HG03354 (cell line): ENCODE data around the gene PNCK.
"Not testable (repeated sequence)": the region's sequence is repeated elsewhere in the genome, so short reads cannot be mapped to it uniquely, and the experiment has no call there.

ENCODE experiments used
- ATAC-seq: cut with Tn5 transposase; IDR thresholded peaks from one replicate; pipeline ENCODE4 v1.9.1; 2021; ENCODE audit warnings: mild to moderate bottlenecking; ENCODE audit not compliant: unreplicated experiment, poor library complexity, severe bottlenecking

The PNCK gene

DNA sequence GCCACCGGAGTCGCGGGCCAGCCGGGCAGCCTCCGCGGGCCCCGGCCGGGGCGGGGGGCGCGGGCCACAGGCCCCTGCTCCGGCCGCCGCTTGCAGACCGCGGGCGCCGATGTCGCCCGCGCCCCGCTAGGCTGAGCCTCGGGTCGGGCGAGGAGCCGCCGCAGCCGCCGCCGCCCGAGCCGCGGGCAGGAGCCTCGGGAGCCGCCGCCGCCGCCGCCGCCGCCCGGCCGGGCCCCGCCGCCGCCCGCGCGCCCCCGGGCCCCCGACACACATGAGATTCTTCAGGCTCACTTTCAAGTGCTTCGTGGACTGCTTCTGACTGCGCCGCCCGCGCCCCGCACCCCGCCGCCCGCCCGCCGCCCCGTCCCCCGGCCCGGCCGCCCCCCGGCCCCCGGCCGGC lies 14.5 kb upstream of the PNCK start:
- no peak for ATAC-seq

GRCh38 chrX:153687121-153688039 lies 13.8 kb upstream of the PNCK start, which contains the start of gene SLC6A8:
SLC6A8 (plus strand) TSS chrX:153687926; CDS start chrX:153688575, 649 bp downstream.
- ATAC-seq, result no peak

GRCh38 chrX:153686711-153687110 lies 13.1 kb upstream of the PNCK start:
- ATAC-seq, result no peak

- ATAC-seq, result no peak
Observed at GRCh38 chrX:153685751-153686696, 12.4 kb upstream of the PNCK start.

DNA sequence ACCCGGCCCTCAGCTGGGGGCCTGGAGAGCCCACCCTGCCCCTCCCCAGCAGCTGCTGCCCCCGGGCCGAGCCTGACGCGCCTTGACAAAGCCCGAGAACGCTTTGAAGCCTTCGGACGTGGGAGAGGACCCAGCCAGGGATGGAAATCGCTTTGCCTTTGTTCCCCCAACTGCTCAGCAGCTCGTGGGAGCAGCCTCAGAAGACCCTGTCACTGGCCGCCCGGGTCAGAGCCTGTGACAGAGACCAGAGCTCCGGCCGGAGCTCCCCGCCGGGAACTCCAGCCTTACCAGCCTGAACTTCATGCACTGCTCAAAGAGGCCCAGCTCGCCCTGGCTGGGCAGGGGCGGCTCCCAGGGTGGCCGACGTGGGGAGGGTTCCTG lies 11.5 kb upstream of the PNCK start:
- ATAC-seq, result no peak

DNA sequence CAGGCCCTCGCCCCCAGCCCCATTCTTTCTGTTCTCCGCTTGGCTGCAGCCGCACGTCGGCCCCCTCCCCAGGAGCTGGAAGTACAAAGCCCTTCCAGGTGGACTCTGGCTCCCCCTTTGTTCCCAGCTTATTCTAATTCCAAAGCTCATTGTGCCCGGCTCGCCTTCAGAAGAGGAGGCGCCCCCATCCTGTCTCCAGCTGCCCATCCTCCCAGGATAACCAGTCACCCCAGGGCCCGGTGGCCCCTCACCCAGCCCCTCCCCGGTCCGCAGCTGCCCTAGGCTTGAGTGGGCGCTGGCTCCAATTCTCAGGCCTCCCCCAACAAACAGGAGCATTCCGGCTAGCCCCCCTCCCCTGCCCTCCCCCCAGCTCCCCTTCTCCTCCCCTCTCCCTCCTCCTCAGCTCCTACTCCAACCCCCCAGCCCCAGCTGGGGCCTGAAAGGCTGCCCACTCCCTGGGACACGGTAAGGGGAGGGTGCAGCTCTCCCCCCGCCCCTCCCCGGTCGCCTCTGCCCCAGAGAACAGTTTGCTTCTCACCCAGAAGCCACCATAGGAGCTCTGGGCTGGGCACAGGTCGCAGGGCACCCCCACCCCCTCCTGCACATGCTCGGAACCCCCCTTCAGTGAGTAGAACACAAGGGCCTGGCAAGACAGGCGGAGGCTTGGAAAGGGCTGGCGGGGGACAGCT lies 11.0 kb upstream of the PNCK start:
- no peak for ATAC-seq

GRCh38 chrX:153683486-153683885 lies 9.9 kb upstream of the PNCK start:
- ATAC-seq, result not testable (repeated sequence)

GRCh38 chrX:153681175-153681574 lies 7.6 kb upstream of the PNCK start:
- ATAC-seq, result no peak

- no peak for ATAC-seq
Observed at GRCh38 chrX:153674219-153674851, 722 bp upstream of the PNCK start.

- ATAC-seq, result no peak
Observed at GRCh38 chrX:153672531-153673427, 834 bp downstream of the PNCK start.

DNA sequence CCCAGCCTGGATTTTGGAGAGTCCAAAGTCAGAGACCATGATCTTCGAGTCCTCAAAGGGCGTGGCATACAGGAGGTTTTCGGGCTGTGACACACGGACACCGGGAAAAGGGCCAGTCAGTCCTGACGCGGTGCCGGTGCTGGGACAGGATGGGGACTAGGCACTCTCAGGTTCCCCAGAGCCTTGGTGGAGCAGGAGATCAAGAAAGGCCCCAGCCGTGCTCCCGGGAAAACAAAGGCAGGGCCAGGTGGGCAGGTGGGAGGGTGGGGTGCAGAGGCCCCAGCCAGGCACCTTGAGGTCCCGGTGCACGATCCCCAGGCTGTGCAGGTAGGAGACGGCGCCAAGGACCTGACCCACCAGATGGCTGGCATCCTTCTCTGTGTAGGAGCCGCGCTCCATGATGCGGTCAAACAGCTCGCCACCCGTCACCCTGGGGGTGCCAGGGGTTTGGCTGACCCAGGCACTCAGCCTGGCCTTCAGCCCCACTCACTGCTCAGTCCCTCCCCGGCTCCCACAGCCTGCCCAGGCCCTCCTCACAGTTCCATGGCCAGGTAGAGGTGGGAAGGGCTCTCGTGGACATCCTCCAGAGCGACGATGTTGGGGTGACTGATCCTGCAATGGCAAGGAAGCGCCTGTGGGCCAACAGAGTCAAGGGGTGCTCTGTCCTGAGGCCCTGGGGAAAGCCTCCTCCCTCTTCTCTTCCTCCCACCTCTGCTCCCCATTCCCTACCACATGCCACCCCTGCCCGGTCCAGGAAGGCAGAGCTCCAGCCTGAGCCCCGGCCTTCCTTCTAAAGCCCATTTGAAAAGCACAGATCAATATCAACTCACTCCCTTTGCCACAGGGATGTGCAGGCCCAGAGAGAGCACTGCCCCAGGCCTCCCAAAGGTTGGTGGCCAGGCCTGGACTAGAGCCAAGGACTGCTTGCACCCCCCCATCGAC lies 1.8 kb downstream of the PNCK start:
- no peak for ATAC-seq

GRCh38 chrX:153670748-153671588 lies 2.6 kb downstream of the PNCK start:
- ATAC-seq, result no peak

DNA sequence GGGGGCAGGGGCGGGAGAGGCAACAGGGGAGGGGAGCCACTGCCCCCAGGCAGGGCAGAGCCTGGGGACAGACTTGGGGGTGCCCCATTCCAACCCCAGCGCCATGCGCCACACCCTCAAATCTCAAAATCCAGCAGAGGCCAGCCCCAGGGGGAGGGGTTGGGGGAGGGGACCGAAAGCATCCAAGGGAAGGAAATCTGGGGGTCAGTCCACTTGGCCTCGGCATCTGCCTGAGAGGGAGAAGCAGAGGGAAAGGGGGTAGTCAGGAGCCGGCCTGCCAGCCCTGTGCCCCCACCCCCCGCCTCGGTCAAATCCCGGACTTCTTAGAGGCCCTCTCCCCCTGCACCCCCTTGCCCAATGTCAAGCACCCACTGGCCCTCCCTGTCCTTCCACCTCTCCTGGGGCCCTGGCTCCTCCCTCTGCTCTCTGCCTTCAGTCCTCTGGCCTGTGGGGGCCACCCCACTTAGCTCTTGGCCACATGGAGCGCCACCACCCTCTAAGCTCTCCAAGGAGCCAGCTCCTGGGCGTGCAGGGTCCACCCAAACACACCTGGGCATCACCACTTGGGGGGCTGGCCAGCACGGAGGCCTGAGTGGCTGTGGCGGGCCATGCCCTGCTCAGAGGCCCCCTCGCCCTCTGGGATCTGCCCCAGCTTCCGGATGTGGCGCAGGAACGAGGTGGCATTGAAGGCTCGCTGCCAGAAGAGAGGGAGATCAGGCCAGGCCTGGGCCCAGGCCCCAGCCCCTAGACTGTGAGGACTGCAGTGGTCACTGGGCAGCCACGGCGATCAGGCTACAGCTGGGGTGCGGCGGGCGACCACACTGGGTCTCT lies 3.5 kb downstream of the PNCK start:
- ATAC-seq, result no peak

- ATAC-seq, result no peak
Observed at GRCh38 chrX:153669174-153669890, 4.3 kb downstream of the PNCK start.
